ENCODE data around the gene SYT8.

Gene SYT8

GRCh38 chr11:1817511-1817910 lies 17.3 kb upstream of the SYT8 start:
- DNase-seq (ENCODE audit: low read depth in 4 of 4, low spot score in 1 of 4) = no peak

- DNase-seq (ENCODE audit: low read depth in 4 of 4, low spot score in 1 of 4) = no peak
Measured at GRCh38 chr11:1819074-1819473, 15.7 kb upstream of the SYT8 start.

GRCh38 chr11:1820463-1821325 lies 14.1 kb upstream of the SYT8 start:
- DNase-seq (ENCODE audit: low read depth in 4 of 4, low spot score in 1 of 4) = no peak

- DNase-seq (ENCODE audit: low read depth in 4 of 4, low spot score in 1 of 4) = no peak
Measured at GRCh38 chr11:1821562-1821961, 13.2 kb upstream of the SYT8 start.

DNA sequence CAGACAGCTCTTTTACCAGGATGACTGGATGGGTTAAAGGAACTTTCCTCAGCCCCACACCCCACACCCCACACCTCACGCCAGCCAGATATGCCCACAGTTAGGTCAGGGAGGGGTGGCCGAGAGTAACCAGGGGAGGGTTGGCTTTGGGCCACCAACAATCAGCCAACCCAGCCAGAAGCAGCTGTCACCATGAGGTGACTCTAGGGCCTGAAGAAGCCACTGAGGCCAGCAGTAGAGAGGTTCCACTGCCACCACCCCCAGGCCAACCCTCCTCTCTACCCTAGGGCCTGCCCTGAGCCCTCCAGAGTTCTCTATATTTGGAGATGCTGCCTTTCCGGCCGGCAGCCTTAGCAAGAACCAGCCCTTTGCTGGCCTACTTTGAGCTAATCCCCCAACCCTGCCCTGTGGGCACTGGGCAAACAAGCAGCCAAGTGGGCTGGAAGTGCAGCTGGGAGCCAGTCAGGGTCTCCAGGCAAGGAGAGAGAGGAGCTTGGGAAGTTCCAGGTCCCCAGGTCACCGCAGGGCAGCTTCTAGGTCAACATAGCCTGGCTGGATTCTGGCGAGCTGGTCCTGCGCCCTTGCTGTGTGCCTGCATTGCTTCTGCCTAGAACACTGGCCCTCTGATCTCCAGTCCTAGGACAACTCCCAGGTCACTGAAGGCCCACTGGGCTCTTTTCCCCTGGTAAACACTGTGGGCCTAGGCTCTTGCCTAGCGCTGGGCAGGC lies 12.0 kb upstream of the SYT8 start:
- no peak for DNase-seq (ENCODE audit: low read depth in 4 of 4, low spot score in 1 of 4)

DNA sequence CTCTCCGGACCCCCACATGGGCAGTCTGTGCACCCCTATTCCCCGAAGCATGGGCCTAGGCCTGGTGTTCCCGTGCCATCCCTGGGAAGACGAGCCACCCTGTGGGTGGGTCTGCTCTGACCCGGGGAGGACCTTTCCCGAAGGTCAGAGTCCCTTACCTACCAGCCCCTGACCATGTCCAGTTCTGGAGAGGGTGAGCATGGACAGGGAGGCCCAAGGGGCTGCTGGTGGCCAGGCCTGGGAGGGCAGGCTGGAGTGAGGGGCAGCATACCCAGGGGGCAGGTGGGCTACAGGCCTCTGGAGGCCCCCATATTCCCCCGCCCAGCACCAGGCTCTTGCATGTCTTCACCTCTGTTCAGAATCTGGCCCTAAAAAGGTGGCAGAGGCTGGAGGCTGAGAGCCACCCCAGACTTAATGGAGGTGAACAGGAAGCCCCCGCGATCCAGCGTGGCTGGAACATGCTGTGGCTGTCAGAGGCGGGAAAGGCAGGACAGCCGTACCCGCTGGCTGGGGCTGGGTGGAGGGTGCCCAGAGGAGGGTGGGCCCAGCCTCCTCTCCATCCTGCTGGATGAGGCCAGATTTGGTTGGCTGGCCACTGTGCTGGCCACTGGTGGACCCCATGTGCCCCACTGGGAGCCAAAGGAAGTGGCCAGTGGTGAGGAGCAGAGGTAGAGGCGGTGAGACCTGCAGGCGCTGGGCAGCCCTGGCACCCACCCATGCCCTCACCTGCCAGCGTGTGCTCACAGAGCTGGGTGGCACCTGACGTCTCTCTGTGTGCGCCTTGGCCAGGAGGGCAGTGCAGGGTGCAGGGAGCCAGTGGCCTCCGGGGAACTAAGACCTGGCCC lies 11.2 kb upstream of the SYT8 start:
- no peak for DNase-seq (ENCODE audit: low read depth in 4 of 4, low spot score in 1 of 4)

DNA sequence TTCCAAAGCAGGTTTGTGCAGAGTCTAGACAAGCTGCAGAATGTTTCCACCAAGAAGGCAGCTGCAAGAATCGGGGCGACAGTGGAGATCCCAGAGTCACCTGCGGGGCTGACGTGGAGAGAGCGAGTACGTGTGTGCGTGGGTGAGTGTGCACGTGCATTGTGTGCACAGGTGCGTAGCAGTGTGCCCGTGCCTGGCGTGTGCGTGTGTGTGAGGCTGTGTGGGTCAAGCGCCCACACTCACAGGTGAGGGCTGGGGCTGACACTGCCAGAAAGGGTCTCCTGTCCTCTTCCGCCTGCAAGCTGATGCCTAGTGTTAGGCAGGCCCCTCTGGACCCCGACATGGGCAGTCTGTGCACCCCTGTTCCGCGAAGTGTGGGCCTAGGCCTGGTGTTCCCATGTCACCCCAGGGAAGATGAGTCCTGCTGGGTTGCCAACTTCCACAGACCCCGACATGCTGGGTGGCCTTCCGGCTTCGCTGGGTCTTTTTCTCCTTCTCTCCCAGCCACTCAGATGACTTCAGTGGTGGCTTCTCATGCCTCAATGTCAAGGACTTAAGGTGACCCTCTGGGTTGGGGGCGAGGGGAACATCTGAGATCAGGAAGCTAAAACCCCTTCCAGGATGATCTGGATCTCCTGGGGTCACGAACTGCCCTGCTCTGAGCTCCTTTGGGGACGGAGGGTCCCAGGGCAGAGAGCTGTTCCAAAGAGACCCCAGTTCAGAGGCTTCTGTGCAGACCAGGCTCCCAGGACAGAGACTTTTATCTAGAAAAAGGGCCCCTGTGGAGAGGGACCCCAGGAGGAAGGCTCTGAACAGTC lies 10.4 kb upstream of the SYT8 start:
- no peak for DNase-seq (ENCODE audit: low read depth in 4 of 4, low spot score in 1 of 4)

DNA sequence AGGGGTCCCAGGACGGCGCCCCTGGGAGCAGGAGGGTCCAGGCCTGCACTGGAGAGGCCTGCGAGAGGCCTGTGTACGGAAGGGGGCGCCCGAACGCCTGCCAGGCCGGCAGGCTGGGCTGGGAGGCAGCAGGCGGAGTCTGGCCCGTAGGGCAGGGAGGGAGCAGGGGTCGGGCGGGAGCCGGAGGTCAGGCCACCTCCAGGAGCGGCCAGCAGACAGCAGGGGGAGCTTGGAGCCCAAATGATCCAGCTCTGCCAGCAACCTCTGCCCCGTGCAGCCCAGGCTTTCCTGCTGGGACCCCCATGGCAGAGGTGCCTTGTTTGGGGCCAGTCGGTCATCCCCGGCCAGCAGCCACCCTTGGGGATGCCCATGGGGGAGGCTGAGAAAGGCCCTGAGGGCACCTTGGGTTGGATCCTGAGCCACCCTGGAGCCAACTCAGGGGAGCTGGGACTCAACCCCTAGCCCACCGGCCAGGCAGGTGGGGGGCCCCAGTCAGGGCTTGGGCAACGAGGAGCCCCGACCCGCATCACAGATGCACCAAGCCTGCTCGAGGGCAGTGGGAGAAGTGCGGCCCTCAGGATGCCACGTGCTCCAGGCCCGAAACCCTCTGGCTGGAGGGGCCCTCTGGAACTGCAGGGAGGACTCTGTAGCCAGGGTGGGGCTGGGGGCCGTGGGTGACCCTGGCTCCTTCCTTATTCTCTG lies 9.6 kb upstream of the SYT8 start:
- no peak for DNase-seq (ENCODE audit: low read depth in 4 of 4, low spot score in 1 of 4)

DNA sequence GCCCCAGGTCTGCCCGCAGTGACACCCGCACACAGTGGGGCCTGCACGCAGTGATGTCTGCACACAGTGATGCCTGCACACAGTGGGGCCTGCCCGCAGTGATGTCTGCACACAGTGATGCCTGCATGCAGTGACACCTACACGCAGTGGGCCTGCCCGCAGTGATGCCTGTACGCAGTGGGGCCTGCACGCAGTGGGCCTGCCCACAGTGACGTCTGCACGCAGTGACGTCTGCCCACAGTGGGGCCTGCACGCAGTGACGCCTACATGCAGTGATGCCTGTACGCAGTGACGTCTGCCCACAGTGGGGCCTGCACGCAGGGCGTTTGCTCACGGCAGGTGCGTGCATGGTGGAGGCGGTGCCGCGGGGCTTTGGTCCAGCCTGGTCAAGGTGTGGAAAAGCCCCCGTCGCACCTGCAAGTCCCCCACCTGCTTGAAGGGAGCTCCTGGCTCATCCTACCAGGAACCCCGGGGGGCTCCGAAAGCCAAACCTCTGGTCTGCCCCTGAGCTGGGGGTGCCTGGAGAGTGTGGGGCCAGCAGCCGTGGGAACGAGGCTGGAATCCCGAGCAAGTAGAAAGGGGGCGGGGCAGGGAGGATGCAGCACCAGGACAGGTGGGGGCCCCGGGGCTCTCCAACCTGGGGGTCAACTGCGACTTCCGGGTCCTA lies 8.9 kb upstream of the SYT8 start:
- DNase-seq (ENCODE audit: low read depth in 4 of 4, low spot score in 1 of 4) = no peak

DNA sequence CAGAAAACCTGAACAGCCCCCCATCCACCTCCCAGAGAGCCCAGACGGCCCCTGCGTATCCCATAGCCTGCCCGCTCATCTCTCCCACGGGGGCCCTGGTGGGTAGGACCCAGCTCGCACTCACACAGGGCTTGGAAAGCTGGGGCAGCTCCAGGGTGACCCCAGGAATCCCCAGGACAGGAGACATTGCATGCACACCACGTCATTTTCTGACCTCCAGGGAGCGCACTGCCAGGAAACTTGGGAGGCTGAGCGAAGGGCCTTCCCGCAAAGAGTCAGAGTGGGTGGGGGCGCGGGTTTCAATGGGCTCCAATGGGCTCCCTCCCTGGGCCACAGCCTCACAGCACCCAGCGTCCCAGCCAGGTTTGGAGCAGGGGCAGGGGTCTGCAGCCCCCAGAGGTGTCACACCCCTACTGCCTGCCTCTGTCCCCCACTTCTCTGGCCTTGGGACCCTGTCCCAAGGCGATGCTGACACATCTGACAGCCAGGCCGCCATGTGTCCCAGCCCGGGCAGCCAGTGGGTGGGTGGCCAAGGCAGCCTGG lies 8.2 kb upstream of the SYT8 start:
- DNase-seq (ENCODE audit: low read depth in 4 of 4, low spot score in 1 of 4) = no peak

GRCh38 chr11:1827095-1827813 lies 7.5 kb upstream of the SYT8 start:
- no peak for DNase-seq (ENCODE audit: low read depth in 4 of 4, low spot score in 1 of 4)

GRCh38 chr11:1827931-1828330 lies 6.9 kb upstream of the SYT8 start:
- no peak for DNase-seq (ENCODE audit: low read depth in 4 of 4, low spot score in 1 of 4)

- DNase-seq (ENCODE audit: low read depth in 4 of 4, low spot score in 1 of 4) = no peak
Measured at GRCh38 chr11:1828542-1828941, 6.2 kb upstream of the SYT8 start.

- no peak for DNase-seq (ENCODE audit: low read depth in 4 of 4, low spot score in 1 of 4)
Measured at GRCh38 chr11:1829039-1829820, 5.6 kb upstream of the SYT8 start.

DNA sequence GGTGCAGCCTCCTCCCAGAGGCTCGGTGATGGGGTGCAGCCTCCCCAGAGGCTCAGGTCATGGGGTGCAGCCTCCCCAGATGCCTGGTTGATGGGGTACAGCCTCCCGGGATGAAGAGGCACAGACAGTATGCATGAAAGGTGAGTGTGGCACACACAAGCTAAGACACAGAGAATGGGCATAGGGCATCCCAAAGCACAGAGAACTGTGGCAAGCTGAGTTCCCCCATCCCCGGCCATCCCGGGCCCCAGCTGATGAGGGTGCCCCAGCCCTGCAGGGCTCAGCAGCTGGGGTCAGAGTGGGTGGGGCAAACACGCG lies 4.8 kb upstream of the SYT8 start:
- DNase-seq (ENCODE audit: low read depth in 4 of 4, low spot score in 1 of 4) = no peak

DNA sequence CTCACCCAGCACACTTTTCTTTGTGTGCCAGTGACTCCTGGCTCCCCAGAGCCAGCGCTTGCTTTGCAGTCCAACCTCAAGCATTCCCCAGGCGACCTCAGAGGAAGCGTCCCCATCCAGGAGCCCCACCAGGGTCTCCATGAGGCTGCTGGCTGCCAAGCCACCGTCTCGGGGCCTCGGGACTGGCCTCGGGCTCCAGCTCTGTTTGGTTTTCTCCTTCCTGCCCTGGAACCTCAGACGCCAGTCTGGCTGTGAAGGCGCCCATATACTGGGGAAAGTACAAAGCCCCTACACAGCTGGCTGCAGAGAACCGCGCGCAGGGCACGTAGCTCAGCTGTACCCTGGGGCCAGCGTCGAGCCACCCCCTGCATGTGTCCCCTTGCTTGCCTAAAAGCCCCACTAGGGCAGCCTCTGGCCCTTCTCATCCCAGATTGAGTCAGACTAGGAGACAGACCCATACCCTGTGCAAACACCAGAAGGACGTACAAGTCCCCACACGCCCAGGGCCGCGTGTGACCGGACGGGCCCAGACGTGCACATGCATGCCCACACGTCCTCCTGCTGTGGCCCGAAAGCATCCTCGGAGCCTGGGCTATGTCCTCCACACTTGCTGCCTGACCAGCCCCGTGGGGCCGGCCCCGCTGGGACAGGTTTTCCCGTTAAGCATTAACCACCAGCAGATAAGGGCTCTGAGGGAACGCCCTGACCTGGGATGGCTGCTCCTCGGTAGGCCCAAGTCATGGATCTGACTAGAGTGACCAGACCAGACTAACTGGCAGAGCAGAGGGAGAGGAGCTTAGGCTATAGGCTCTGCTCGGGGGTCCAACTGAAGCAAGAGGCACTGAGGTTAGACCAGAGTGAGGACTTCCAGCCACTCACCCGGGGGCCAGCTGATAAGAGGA lies 4.2 kb upstream of the SYT8 start:
- no peak for DNase-seq (ENCODE audit: low read depth in 4 of 4, low spot score in 1 of 4)

Data from stimulated activated CD4-positive, alpha-beta T cell treated with anti-CD3 and anti-CD28 coated beads, Interleukin-1b, Interleukin-23, amount 100 ng/mL, for 24 hours (primary cell).